NCI-H2196 treated with DMSO at 0.1 percent for 48 hours (cell line): ENCODE measurements around the gene ICOSLG.
"Not testable (repeated sequence)": the region's sequence is repeated elsewhere in the genome, so short reads cannot be mapped to it uniquely, and the experiment has no call there.

ENCODE experiments used
- DNase-seq: peaks from one replicate; lab custom pipeline; 2025; ENCODE audit not compliant: unreplicated experiment; lab: John Stamatoyannopoulos, UW

The ICOSLG gene

DNA sequence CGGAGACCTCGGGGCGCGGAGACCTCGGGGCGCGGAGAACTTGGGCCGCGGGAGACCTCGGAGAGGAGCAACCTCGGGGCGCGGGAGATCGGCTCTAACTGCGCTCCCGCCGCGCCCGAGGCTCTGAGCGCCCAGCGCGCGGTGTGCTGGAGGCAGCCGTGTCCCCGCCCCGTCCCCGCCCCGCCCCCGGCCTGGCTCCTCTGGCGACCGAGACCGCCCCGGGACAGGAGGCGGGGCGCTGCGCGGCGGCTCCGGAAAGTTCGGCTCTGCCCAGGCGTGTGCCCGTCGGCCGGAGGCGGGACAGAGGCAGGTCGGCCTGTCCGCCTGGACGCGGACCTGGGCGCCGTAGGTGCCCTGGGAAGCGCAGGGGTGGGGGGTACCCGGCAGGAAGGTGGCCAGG is at the start of gene ICOSLG:
TSS of gene ICOSLG (minus strand) at position 102 of the 400 bp plus-strand sequence. CDS start 126 bp downstream, outside the sequence.
- not testable (repeated sequence) for DNase-seq

DNA sequence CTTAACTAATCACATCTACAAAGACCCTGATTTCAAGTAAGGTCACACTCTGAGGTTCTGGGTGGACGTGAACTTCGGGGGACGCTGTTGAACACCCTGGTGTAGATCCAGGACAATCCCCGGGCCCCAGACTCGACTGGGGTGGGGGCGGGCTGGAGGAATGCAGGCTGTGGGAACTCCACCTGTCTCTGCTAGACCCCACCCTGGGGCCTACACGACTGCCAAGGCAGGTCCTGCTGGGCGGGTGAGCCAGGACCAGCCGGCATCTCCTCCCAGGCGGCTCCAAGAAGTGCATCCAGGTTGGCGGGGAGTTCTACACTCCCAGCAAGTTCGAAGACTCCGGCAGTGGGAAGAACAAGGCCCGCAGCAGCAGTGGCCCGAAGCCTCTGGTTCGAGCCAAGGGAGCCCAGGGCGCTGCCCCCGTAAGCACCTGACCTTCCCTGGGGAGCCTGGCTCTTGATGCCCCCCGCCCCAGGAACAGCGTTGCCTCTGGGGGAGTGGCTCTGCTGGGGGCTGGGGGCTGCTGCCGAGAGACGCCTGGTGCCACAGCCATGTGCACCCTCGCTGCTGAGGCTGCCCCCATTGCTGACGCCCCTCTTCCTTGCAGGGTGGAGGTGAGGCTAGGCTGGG is 48.8 kb upstream of the ICOSLG start:
- DNase-seq, result no peak

GRCh38 chr21:44288251-44289110 is 47.7 kb upstream of the ICOSLG start:
- DNase-seq, result no peak

GRCh38 chr21:44286716-44287632 is 46.2 kb upstream of the ICOSLG start:
- no peak for DNase-seq

DNA sequence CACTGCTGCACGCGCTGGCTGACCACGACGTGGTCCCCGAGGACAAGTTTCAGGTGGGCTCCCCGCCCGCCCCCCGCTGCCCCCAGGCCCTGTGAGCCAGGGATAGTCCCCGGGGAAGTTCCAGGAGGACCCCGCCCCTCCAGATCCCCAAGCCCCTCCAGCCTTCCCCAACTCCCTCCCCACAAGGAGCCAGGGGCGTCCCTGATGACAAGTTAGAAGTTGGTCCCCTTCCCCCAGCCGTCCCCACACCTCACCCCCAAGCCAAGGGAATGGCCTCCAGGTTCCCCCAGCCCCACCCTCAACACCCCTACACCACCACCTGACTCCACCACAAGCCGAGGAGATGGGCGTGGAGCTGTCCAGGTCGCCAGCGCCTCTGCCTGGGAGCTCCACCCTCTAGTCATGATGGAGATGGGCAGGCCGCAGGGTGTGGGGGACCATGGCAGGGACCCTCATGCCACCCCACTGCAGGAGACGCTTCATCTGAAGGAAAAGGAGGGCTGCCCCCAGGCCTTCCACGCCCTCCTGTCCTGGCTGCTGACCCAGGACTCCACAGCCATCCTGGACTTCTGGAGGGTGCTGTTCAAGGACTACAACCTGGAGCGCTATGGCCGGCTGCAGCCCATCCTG is 45.5 kb upstream of the ICOSLG start:
- DNase-seq, result no peak

GRCh38 chr21:44285138-44285992 is 44.6 kb upstream of the ICOSLG start, which contains the start of gene AIRE:
Gene AIRE, plus strand, starts transcription at chr21:44285876. Its CDS starts 131 bp downstream, at chr21:44286007.
- DNase-seq, result no peak

GRCh38 chr21:44283948-44284347 is 43.2 kb upstream of the ICOSLG start:
- no peak for DNase-seq

DNA sequence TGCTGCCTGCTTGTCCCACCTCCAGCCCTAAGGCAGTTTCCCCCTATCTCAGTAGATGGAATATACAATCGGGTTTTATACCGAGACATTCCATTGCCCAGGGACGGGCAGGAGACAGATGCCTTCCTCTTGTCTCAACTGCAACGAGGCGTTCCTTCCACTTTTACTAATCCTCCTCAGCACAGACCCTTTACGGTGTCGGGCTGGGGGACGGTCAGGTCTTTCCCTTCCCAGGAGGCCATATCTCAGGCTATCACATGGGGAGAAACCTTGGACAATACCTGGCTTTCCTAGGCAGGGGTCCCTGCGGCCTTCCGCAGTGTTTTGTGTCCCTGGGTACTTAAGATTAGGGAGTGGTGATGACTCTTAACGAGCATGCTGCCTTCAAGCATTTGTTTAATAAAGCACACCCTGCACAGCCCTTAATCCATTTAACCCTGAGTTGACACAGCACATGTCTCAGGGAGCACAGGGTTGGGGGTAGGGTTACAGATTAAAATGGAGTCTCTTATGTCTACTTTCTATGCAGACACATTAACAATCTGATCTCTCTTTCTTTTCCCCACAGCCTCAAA is 42.6 kb upstream of the ICOSLG start:
- DNase-seq, result not testable (repeated sequence)

DNA sequence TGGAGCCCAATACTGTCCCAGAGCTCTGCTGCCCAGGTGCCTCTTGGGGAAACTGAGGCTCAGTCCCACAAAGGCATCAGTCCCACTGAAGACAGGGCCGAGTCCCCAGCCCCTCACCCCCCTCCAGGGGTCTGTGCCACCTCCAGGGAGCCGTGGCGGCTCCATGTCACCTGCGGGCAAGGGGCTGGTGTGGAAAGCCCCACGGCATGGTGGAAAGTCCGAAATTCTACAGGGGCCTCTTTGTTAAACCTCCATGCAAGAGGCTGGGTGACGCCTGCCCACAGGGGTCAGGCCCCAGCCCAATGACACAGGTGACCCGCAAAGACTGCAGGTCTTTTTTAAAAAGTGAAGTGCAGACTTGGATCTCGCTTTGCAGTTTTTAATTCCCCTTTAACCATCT is 41.6 kb upstream of the ICOSLG start:
- no peak for DNase-seq

- DNase-seq, result no peak
Observed at GRCh38 chr21:44281801-44282200, 41.1 kb upstream of the ICOSLG start.

DNA sequence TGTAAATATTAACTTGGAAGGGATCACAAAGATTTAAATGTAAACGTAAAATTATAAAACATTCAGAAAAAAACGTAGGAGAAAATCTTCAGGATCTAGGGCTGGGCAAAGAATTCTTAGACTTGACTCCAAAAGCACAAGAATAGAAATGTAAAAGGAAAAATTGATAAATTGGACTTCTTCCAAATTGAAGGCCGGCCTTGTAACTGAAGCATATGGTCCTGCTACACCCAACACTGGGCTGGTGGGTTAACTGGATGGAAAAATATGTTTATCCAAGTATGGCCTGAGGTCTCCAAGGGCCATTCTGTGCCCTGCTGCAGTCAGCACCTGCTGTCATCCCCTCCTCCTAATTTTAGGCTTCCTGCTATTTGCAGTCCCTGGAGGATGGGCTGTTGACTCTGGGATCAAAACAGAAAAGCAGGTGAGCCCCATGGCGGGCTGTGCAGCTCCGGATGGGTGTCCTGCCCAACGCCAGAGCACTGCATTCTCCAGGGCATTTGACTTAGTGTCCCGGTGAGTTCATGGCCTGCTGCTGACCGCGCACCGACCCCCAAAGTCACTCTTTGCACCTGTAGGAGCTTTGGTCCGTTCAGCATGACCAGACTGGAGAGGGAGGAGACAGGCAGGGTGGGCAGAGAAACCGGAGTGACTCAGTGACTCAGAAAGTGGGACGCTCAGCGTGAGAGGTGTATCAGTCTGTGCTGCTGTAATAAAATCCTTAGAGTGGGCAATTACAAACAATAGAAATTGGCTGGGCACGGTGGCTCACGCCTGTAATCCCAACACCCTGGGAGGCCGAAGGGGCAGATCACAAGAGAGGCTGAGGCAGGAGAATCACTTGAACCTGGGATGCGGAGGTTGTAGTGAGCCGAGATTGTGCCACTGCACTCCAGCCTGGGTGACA is 38.9 kb upstream of the ICOSLG start:
- no peak for DNase-seq

GRCh38 chr21:44275041-44275440 is 34.3 kb upstream of the ICOSLG start:
- DNase-seq, result no peak

GRCh38 chr21:44273046-44273445 is 32.3 kb upstream of the ICOSLG start:
- no peak for DNase-seq

DNA sequence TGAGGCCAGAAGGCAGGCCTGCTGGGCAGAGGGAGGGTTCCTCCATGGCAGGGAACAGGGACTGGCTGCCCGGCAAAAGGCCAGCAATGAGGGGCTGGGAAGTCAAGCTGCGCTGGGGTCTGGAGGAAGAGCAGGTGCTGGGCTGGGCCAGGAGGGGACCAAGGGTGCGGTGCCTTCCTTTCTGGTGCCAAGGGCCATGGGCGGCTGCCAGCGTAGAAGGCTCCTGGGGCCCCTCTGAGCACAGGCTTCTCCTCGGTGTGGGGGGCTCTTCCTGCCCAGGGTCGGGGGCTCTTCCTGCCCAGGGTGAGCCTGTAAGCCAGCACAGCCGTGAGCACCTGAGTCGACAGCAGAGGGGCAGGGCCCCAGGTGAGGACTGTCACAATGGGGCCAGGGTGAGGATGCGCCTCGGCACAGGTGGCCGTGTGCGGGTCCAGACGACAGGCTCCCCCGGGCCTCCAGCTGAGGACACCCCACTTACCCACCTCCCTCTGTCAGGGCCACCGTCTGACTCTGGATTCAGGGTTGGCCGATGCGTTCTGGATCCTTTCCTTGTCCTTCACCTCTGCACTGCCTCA is 31.6 kb upstream of the ICOSLG start:
- no peak for DNase-seq

- DNase-seq, result no peak
Observed at GRCh38 chr21:44271558-44272283, 31.0 kb upstream of the ICOSLG start.

- DNase-seq, result no peak
Observed at GRCh38 chr21:44269090-44269489, 28.3 kb upstream of the ICOSLG start.

DNA sequence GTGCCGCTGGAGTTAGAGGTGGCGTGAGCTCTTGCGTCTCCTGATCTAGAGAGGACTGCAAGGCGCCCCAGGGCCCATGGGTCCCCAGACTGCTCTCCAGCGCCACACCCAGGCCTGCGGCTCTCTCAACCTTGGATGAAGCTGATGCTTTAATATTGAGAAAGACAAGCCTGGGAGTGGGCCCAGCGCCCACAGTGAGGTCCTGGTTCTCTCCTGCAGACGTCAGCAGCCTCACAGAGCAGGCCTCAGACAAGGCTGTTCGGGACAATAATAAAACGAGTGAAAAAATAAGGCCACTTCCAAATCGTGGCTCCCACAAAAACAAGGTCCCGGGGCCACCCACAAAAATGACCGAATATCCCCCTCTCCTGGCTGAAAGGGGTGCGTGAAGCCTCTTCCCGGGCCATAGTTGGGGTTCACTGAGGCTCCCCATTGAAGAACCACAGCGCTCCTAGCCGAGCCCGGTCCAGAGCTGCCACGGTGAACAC is 27.0 kb upstream of the ICOSLG start:
- DNase-seq, result no peak
